Endometrium (tissue), 2 donors: Measurements from ENCODE around the gene CNTNAP4.

ENCODE experiments used
- FAIRE-seq: peaks from 2 replicates; lab custom pipeline; 2012; peaks lifted over from hg19 to GRCh38; lab: Jason Lieb, UNC
- donor health status: control.
- donor health status: control.

CNTNAP4 gene

GRCh38 chr16:76598498-76598897, 321.3 kb downstream of the CNTNAP4 start:
- no peak for FAIRE-seq

DNA sequence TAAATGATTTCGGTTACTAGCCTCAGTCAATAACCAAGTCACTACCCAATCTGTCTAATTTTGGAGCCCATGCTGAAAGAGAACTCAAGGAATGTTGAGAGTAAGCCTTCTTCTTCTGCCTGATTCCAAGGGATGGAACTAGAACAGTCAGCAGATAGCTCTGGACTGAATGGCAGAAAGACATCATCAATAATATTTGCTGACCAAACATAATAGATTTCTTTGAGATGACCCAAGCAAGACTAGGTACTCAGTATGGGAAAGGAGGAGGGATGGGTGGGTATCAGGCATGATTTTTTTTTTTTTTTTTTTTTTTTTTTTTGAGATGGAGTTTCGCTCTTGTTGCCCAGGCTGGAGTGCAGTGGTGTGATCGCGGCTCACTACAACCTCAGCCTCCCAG, 330.1 kb downstream of the CNTNAP4 start:
- FAIRE-seq, result no peak
